GM19455 (cell line): ENCODE measurements around the gene PIP5K1A.

Experiments used
- ATAC-seq: cut with Tn5 transposase; IDR thresholded peaks from one replicate; pipeline ENCODE4 v1.9.1; 2021; ENCODE audit not compliant: unreplicated experiment

Gene PIP5K1A

DNA sequence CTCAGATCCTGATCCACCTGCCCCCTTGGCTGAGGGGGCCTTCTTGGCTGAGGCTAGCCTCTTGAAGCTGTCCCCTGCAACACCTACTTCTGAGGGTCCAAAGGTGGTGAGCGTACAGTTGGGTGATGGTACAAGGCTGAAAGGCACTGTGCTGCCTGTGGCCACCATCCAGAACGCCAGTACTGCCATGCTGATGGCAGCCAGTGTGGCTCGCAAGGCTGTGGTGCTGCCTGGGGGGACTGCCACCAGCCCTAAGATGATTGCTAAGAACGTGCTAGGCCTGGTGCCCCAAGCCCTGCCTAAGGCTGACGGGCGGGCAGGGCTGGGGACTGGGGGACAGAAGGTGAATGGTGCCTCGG is 89.0 kb downstream of the PIP5K1A start:
- ATAC-seq: no peak

DNA sequence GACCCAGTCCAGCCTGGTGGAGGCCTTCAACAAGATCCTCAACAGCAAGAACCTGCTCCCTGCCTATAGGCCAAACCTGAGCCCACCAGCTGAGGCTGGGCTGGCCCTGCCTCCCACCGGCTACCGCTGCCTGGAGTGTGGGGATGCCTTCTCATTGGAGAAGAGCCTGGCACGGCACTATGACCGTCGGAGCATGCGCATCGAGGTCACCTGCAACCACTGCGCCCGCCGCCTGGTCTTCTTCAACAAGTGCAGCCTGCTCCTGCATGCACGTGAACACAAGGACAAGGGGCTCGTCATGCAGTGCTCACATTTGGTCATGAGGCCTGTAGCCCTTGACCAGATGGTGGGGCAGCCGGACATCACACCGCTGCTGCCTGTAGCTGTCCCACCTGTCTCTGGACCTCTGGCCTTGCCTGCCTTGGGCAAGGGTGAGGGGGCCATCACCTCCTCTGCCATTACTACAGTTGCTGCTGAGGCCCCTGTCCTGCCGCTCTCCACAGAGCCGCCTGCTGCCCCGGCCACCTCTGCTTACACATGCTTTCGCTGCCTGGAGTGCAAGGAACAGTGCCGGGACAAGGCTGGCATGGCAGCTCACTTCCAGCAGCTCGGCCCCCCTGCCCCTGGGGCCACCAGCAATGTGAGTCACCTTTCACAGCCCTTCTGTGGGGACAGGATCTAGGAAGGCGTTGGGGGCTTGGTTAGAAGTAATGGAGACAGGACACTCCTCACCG is 89.6 kb downstream of the PIP5K1A start:
- no peak for ATAC-seq

DNA sequence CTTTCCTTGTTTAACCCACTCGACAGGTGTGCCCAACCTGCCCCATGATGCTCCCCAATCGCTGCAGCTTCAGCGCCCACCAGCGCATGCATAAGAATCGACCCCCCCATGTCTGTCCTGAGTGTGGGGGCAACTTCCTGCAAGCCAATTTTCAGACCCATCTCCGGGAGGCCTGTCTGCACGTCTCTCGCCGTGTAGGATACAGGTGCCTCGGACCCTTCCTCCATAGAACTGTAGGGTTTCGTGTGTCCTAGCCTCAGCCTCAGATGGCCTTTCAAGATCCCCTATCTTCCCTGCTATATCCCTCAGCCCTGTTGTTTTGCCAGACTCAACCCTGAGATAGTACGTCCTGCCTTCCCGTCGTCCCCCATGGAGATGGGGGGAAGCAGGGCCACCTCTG is 90.2 kb downstream of the PIP5K1A start:
- ATAC-seq: no peak

DNA sequence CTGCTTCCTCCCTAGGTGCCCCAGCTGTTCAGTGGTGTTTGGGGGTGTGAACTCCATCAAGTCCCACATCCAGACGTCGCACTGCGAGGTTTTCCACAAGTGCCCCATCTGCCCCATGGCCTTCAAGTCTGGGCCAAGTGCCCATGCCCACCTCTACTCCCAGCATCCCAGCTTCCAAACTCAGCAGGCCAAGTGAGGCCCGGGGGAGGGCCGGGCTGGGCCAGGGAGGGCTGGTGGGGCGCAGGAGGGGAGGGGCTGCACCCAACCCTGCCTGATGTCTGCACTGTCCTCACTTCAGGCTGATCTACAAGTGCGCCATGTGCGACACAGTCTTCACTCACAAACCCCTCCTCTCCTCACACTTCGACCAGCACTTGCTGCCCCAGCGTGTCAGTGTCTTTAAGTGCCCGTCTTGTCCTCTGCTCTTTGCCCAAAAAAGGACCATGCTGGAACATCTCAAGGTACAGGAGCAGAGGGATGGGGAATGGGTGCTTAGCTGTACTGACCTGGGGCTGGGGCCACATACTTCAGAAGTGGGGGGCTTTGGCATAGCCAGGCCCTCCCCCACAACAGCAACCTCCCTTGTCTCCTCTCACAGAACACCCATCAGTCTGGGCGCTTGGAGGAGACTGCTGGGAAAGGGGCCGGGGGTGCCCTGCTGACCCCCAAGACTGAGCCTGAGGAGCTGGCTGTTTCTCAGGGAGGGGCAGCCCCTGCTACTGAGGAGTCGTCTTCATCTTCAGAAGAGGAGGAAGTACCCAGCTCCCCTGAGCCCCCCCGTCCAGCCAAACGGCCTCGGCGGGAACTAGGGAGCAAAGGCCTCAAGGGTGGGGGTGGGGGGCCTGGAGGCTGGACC is 91.0 kb downstream of the PIP5K1A start:
- no peak for ATAC-seq

DNA sequence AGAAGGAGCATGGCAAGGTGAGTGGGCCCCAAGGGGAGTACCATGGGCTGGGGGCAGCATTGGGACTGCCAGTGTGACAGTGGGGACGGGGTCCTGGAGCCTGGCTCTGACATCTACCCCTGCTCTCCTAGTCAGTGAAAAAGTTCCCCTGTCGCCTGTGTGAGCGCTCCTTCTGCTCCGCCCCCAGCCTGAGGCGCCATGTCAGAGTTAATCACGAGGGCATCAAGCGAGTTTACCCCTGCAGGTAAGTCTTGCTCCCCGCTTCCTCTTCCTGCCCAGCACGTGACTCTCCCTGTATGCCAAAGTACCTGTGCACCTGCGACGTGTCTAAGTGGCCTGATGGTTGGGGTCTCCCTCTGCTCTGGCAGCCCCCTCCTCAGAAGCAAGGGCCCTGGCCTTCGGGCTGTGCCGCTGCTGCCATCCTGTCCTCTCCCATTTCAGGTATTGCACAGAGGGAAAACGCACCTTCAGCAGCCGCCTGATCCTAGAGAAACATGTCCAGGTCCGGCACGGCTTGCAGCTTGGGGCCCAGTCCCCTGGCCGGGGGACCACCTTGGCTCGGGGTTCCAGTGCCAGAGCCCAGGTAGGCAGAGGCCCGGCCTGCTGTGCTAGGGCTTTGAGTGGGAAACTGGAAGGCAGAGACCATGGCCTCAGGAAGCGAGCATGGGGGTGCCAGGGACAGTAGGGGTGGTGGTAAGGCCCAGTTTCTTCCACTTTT is 91.8 kb downstream of the PIP5K1A start:
- no peak for ATAC-seq

DNA sequence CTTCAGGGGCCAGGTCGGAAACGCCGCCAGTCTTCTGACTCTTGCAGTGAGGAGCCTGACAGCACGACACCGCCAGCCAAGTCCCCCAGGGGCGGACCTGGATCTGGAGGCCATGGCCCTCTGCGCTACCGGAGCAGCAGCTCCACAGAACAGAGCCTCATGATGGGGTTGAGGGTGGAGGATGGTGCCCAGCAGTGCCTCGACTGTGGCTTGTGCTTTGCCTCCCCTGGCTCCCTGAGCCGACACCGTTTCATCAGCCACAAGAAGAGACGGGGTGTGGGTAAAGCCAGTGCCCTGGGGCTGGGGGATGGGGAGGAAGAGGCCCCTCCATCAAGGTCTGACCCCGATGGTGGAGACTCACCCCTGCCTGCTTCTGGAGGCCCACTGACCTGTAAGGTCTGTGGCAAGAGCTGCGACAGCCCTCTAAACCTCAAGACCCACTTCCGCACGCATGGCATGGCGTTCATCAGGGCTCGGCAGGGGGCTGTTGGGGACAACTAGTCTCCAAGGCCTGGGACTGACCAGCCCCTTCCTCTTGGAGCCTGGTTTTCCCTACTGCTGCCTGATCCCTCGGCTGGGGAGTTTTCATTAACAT is 92.5 kb downstream of the PIP5K1A start:
- ATAC-seq: no peak

DNA sequence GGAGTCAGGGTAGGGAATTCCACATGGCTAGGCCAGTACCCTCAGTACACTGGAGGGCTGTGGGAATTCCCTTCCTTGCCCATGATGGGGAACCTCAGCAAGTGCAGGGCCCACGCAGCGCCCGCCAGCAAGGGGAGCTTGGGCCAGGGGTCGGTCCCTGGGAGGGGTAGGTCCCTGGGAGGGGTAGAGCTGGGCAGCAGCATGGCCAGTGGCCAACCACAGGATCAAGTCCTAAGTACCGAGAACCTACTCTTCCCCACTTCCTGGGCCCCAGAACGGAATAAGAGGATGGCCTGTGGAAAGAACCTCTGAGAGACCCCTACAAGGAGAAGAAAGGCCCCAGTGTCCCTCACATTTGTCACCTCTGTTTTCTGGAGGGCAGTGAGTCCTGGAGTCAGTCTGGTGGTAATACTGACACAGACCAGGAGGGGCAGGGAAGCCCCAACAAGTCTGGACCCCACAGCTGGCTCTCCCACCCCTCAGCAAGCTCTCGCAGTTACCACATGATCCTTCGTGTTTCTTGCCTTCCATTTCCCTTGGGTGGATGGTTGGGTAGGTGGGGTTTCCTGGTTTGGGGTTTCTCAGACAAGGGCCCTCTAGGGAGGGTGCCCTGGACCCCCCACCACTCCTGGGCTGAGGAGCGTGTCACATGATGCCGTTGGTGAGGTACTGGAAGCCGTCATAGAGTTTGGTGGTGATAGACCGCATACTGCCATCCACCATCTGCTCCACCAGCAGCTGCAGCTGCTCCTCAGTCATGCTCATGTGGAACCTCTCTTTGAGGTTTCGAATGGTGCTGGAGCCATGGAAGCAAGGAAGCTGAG is 94.1 kb downstream of the PIP5K1A start:
- no peak for ATAC-seq

DNA sequence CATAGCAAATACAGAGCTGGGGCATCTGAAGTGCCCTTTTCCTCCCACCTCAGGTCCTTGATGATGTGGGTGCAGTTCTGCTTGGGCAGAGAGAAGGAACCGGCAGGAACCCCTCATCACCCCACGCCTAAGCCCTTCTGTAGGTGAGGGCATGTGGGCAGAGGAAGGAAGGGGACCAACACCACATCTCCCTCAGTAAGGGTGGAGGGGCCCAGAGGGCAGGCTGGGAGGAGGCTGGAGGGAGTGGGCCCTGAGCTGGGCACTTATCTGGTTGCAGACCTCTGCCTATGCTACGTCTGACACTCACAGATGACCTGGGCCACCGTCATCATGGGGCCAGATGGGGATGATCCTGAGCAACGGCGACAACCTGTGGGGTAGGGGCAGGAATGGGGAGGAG is 94.7 kb downstream of the PIP5K1A start:
- ATAC-seq: no peak

DNA sequence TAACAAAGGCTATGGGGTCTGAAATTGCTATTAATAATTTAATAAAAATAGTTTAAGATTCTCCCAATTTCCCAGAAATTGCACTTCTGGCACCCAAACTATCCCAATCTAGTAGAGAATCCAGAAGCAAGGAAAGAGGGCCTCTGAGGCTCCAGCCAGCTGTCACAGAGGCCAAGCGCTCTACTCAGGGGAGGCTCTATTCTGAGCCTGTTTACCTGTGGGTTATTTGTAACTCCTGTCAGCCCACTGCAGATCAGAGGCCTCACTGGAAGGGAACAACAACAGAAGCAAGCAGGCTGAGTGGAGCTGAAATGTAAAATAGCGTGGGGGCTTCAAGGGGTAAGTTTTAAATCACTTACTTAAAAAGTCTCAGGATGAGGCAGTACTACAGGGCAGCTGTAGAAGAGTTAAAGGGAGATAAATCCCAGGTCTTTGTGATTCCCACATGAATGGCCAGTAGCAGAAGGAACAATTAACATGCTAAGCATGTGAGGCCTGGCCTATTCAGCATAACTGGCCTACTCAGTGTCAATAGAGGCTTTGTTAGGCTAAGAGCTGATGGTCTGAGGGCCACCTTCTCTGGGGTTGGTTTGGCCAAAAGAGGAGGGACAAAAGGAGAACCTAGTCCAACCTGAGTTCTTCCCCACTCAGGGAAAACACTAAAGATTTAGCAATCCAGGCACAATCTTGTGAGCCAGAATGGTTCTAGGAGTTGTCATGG is 96.5 kb downstream of the PIP5K1A start:
- no peak for ATAC-seq
